Epithelial cell of proximal tubule (primary cell): ENCODE measurements around the gene GZF1. TPM values are rescaled to one million over a fixed set of nuclear protein-coding genes. Genes with fewer than 3 reads are reported as not detected.

Experiments used
- DNase-seq: peaks from one replicate; pipeline ENCODE4 v3.0.0-alpha.2; 2011; ENCODE audit warnings: low read depth
- H3K4me3 ChIP-seq: 2 replicates; pipeline ENCODE4 v1.5.1; 2011; ENCODE audit warnings: low read depth, mild to moderate bottlenecking, low read length
- total RNA-seq: library from RNA; depleted of rRNA; stranded (reverse); fragments of >200 nt; gene quantifications from 2 replicates; pipeline ENCODE4 v1.2.3, GENCODE V29; 2015
- TF ChIP-seq, protein P1 (sequence below): conservative IDR thresholded peaks from 2 replicates; pipeline ENCODE4 v1.5.1; 2012; ENCODE audit warnings: low read depth, mild to moderate bottlenecking, low read length

Gene GZF1
- total RNA-seq, 1 donor from 2014 or later = 9.5 TPM

- no peak for DNase-seq
- TF ChIP-seq, protein P1, sequence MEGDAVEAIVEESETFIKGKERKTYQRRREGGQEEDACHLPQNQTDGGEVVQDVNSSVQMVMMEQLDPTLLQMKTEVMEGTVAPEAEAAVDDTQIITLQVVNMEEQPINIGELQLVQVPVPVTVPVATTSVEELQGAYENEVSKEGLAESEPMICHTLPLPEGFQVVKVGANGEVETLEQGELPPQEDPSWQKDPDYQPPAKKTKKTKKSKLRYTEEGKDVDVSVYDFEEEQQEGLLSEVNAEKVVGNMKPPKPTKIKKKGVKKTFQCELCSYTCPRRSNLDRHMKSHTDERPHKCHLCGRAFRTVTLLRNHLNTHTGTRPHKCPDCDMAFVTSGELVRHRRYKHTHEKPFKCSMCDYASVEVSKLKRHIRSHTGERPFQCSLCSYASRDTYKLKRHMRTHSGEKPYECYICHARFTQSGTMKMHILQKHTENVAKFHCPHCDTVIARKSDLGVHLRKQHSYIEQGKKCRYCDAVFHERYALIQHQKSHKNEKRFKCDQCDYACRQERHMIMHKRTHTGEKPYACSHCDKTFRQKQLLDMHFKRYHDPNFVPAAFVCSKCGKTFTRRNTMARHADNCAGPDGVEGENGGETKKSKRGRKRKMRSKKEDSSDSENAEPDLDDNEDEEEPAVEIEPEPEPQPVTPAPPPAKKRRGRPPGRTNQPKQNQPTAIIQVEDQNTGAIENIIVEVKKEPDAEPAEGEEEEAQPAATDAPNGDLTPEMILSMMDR = no peak
Measured at GRCh38 chr20:23404196-23404595, 42.2 kb downstream of the GZF1 start.

GRCh38 chr20:23406880-23407279 lies 44.9 kb downstream of the GZF1 start:
- TF ChIP-seq, protein P1 = no peak
- no peak for DNase-seq
- no peak overlapping the region for H3K4me3 ChIP-seq

More at GRCh38 chr20:23404196-23404595, 42.2 kb downstream of the GZF1 start:
- no peak overlapping the region for H3K4me3 ChIP-seq

GRCh38 chr20:23407781-23408464 lies 45.9 kb downstream of the GZF1 start:
- TF ChIP-seq, protein P1 = no peak
- no peak for DNase-seq
- no peak overlapping the region for H3K4me3 ChIP-seq

- TF ChIP-seq, protein P1 = no peak
- no peak for DNase-seq
- no peak overlapping the region for H3K4me3 ChIP-seq
Measured at GRCh38 chr20:23408957-23409356, 47.0 kb downstream of the GZF1 start.

GRCh38 chr20:23409800-23410199 lies 47.8 kb downstream of the GZF1 start:
- TF ChIP-seq, protein P1 = no peak

GRCh38 chr20:23410916-23411695 lies 49.1 kb downstream of the GZF1 start:
- no peak overlapping the region for H3K4me3 ChIP-seq
- no peak for DNase-seq
- TF ChIP-seq, protein P1 = no peak

More at GRCh38 chr20:23409800-23410199, 47.8 kb downstream of the GZF1 start:
- H3K4me3 ChIP-seq = no peak overlapping the region
- DNase-seq = no peak
